HG03558 (cell line): ENCODE results near the gene RNGTT.

Experiments used
- ATAC-seq: cut with Tn5 transposase; IDR thresholded peaks from one replicate; pipeline ENCODE4 v1.9.1; 2021; ENCODE audit warnings: moderate number of reproducible peaks; ENCODE audit not compliant: unreplicated experiment; ENCODE audit errors: extremely low read depth

The RNGTT gene

GRCh38 chr6:88572449-88573139 lies 390.8 kb downstream of the RNGTT start:
- ATAC-seq = no peak

- no peak for ATAC-seq
These were observed 393.5 kb downstream of the RNGTT start for GRCh38 chr6:88569959-88570358.

- no peak for ATAC-seq
These were observed 395.7 kb downstream of the RNGTT start for GRCh38 chr6:88567696-88568095.

- ATAC-seq = no peak
These were observed 396.5 kb downstream of the RNGTT start for GRCh38 chr6:88566746-88567534.

- ATAC-seq = no peak
These were observed 397.6 kb downstream of the RNGTT start for GRCh38 chr6:88565836-88566235.

GRCh38 chr6:88565409-88565811 lies 398.0 kb downstream of the RNGTT start:
- ATAC-seq = no peak

- ATAC-seq = no peak
These were observed 400.2 kb downstream of the RNGTT start for GRCh38 chr6:88563277-88563625.

GRCh38 chr6:88562353-88563276 lies 400.8 kb downstream of the RNGTT start:
- ATAC-seq = no peak

GRCh38 chr6:88561954-88562315 lies 401.5 kb downstream of the RNGTT start:
- ATAC-seq = no peak

GRCh38 chr6:88561034-88561953 lies 402.1 kb downstream of the RNGTT start:
- no peak for ATAC-seq
